Stimulated activated CD4-positive, alpha-beta T cell treated with anti-CD3 and anti-CD28 coated beads, Interleukin-12 subunit alpha, Interleukin-12 subunit beta, amount 100 ng/mL, for 24 hours (primary cell): ENCODE measurements around the gene NKD1.
"Not testable (repeated sequence)": the region's sequence is repeated elsewhere in the genome, so short reads cannot be mapped to it uniquely, and the experiment has no call there.

Experiments
- DNase-seq, 2 experiments: peaks; one replicate each; pipeline ENCODE4 v3.0.0-alpha.2; 2020; ENCODE audit warnings: low read depth in 2 of 2

NKD1 gene

DNA sequence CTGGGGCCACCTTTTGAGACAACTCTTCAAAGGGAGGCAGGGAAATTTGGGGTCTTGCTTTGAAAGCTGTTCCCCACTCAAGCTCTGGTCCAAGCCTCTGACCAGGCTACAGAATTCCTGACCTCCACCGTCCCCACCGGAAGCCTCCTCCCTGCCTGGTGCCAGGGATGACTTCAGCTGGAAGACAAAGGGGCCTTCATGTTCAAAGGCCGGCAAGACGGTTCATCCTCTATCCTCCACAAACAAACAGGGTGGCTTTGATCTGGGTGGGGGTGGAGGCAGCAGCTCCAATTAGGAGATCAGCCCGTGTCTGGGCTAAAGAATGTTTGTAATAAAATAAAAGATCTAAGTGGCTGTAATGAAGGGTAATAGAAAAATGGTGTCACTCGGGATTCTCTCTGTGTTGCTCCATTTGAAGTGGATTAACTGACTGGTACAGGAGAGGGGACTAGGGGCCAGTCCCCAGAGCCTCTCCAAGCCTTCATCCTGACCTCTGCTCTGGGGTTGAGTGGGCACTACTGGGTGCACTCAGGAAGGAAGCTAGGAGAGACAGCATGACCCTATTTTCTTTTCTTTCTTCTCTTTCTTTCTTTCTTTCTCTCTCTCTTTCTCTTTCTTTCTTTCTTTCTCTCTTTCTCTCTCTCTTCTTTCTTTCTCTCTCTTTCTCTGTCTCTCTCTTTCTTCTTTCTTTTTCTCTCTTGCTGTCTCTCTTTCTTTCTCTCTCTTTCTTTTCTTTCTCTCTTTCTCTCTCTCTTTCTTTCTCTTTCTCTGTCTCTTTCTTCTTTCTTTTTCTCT is 27.5 kb upstream of the NKD1 start:
- DNase-seq = no peak

DNA sequence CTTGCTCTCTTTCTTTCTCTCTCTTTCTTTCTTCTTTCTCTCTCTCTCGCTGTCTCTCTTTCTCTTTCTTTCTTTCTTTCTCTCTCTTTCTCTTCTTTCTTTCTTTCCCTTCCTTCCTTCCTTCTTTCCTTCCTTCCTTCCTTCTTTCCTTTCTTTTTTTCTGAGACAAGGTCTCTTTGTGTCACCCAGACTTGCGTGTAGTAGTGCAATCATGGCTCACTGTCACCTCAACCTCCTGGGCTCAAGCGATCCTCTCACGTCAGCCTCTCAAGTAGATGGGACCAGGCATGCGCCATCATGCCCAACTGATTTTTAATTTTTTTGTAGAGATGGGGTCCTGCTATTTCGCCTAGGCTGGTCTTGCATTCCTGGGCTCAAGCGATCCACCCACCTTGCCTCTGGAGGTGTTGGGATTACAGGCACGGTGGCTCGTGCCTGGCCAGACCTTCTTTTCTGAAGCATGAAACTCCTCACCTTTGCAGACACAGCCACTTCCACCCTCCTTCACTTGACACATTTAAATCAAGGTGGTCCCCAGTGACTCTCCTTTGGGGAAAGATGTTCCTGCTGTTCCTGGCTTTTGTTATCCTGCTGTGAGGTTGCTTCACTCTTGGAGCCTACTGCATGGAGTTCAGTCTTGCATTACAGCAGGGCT is 26.8 kb upstream of the NKD1 start:
- no peak for DNase-seq

DNA sequence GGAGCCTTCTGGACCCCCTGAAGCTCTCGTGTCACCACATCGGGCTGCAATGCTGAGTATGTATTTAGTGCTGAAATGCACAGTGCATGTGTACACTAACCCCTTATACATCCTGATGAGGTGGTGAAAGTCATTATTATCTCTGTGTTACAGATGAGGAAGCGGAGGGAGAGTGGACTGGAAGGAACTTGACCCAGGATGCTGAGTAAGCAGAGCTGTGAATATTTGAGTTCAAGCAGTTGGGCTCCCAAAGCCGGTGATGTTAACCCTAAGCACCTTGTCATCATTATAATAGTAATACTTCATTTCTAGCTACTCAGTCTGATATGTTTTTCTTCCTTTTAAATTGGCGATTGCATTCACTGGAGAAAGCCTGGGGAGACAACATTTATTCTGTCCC is 25.9 kb upstream of the NKD1 start:
- DNase-seq = no peak

DNA sequence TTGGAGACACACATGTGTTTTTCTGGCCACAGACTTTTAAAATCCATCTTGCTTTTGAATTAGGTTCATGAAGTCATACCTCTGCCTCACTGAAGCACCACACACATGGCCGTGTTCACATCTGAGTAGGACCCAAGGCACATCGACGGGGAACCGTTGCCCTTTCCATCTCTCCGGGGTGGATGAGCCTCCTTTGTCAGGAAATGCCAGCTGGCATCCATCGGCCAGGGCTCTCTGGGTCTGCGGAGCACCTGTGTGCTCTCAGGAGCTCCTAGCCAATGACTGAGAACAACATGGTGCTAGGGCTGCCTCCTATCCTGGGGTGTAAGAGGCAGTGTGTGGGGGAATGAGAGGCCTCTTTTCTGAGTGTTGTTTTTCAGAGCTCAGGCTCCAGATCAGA is 24.5 kb upstream of the NKD1 start:
- no peak for DNase-seq

DNA sequence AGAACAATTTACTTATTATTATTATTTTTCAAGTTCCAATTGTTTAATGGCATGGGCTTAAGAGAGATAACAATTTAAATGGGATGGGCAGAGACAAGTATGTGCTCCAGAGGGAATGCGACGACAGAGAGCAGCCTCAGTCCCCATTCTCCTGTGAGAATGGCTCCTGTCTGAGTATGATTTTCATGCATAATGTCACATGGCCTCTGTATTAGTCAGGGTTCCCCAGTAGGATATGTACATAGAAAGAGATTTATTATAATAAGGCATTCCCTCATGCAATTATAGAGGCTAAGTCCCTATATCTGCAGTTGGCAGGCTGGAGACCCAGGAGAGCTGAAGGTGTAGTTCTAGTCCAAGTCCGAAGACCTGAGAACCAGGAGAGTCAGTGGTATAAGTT is 22.9 kb upstream of the NKD1 start:
- no peak for DNase-seq

DNA sequence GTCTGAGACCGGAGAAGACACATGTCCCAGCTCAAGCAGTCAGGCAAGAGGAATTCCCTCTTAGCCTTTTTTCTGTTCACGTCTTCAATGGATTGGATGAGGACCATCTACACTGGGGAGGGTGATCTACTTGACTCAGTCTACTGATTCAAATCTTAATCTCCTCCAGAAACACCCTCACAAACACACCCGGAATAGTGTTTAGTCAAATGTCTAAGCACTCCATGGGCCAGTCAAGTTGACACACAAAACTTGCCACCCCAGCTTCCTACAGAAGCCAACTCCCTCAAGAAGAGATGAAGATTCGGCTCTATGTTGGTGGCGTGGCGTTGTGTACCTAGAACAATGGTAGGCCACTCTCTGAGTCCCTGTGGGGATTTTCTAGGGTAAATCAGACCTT is 22.5 kb upstream of the NKD1 start:
- DNase-seq = no peak

DNA sequence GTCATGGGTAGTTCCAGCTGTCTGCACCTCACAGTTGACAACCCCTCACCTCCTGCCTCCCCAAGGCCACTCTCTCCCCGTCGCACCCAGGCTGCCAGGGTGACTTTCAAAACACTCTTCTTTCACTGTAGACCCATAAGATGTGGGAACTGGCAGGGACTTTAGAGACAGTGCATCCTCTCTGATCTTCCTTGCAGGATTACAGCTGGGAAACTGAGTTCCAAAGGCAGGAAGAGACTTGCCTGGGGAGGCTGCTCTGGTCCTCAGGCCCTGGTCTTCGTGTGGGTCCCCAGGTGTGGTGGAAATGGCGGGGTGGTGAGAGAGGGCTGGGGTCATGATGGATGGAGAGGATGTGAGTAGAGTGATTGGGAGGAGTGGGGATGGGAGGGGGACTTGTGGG is 21.9 kb upstream of the NKD1 start:
- no peak for DNase-seq

DNA sequence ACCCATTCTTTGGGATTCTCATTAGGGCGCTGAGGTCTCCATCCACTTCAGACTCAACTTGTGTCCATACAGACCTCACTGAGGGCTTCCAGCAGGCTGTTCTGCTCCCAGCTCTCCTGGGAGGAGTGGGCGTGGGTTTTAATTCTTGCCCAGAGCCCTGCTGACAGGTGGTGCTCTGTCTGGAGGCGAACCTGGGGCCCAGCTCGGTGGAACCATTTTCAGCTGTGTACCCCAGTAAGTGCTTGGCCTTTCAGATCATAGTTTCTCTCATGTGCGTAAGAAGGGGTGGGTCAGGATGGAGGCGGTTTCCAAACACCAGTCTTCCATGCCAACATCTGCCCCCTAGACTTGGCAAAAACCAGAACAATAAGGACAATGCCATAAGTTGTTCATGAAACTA is 21.4 kb upstream of the NKD1 start:
- no peak for DNase-seq

DNA sequence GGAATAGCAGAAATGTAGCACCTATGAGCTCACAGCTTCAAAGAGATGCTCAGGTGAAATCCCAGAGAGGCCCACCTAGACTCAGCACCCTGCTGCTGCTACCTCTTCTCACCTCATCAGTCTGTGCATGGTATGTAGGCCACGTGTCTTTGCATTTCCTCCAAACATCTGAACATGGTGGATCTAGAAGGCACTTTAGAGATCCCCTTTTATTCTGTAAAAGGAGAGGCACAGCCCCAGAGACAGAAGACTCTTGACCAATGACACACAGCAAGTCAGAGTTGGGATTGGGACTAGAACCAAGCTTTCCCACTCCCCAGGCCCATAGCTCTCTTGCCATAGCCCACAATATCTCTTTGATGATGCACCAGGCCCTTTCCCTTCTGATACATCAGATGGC is 19.4 kb upstream of the NKD1 start:
- DNase-seq = no peak

DNA sequence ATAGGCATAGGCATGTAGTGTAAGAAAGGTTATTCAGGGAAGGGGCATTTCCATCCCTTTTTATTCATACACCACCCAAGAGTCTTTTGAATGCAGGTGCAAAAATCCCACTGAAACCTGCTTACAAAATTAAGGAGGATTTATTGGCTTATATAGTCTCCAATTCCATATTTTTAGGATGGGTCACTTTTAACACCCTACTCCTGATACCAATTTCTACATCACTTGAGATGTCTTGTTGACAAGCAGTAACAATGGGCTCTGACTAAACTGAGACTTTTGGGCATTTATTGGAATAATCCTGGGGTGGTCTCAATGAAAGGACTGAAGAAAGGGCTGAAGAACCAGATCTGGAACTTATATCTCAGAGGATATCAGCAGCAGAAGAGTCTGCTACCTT is 18.9 kb upstream of the NKD1 start:
- no peak for DNase-seq

DNA sequence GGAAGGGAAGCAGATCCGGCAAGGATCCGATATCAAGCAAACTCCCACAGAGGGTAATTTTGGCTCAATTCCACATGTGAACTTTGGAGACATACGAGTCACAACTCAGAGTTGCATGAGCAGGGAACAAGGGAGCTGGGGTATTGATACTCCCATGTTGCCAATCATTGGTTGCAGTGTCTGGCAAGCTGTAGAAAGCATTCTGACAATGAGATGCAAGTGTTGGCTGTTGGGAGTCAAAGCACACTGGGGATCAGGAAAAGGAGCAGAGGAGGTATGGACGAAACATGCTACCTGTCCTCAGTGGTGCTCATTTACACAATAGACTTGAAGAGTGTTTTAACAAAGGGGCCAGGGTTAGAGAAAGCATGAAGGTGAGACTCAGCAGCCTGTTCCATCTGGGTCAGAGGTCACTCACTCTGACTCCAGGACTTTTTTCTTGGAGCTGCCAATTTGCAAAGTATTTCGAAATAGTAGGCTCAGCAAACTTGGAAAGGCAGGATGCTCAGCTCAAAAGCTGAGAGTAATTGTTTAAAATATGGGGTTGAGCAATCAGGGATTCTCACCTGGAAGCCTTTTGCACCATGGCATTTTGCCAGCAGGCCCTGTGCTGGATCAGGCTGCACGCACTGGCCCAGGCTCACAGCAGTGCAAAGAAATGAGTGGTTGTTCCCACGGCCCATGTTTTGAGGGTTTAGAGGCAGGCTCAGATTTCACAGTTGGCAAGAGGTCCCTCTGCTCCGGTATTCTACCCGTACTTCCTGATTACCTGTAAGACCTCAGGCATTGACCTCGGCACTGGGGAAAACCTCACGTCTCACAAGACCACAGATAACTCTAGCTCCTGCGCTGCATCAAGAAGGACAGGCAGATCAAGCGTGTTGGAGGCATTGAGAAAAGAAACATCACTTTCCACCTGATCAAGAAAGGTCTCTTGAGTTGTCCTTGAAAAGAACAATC is 17.6 kb upstream of the NKD1 start:
- DNase-seq = no peak

DNA sequence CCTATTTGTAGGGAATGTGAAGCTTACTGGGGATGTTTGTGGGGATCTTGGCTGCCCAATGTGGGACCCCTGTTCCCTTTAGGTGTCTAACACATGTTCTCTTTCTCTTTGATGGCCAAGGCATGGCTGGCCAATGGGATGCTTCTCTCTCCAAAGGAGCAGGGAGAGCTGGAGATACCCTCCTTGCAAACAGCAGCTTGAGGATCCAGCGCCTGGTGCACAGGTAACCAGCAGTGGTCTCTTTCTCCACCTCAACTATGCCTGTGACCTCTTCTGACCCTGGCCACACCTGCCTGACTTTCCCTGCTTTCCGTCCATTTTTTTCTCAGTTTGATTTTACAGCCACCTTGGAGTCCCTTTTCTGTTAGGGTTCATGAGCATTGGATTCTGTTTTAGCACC is 16.8 kb upstream of the NKD1 start:
- no peak for DNase-seq

DNA sequence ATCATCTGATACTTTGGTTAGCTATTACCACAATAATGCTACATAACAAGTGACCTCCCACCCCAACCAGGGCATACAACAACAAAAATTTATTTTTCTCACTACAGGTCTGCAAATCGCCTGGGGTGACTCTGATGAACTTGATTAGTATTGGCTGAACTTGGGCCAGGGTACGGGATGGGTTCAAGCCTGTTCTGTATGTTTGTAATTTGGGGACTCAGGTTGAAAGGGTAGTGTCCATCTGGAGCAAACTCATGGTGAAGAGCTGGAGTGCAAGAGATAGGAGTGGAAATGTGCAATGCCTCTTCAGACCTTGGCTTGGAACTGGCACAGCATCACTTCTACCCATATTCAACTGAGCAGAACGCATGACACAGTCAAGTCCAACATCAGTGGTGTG is 16.3 kb upstream of the NKD1 start:
- DNase-seq = no peak

DNA sequence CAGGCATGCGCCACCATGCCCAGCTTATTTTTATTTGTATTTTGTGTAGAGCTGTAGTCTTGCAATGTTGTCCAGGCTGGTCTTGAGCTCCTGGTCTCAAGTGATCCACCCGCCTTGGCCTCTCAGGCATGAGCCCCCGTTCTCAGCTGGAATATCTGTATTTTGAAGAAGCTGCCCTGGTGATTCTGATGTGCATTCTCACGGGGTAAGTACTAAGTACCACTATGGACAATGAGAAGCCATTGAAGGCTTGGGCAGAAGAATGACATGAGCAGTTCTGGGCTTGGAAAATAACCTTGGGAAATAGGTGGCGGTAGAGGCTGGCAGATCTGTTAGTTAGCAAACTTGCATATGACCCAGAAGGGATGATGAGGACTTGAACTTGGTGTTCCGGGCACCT is 15.6 kb upstream of the NKD1 start:
- DNase-seq = no peak

DNA sequence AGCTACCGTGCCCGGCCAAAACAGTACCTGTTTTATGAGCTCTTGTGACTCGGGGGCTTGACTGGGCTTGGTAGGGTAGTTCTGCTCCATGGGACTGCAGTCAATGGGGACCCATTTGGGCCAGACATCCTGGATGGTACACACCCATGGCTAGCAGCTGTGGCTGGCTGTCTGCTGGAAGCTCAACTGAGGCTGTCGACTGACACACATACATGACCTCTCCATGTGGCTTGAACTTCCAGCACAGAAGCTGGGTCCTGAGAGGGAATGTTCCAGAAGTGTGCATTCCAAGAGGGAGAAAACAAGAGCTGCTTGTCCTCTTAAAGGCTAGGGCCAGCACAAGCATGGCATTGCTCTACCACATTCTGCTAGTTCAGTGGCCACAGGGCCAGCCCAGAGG is 14.9 kb upstream of the NKD1 start:
- DNase-seq = no peak

DNA sequence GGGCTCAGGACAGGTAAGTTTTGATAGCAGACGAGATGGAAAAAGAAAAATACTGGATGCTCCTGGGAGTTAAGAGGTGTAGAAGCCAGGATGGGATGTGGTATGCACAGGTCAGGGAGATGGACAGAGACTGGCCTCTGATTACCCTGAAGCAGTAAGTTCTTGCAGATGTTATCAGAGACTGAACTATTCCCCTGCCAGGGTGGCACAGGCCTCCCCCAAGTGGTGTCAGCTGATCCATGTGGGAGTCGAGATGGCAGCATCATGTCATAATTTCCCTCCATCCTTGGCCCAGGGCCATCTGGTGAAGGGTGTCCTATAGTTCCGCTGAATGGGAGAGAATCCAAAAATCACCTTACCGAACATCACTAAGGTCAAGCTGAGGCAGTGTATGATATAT is 14.1 kb upstream of the NKD1 start:
- DNase-seq = no peak

DNA sequence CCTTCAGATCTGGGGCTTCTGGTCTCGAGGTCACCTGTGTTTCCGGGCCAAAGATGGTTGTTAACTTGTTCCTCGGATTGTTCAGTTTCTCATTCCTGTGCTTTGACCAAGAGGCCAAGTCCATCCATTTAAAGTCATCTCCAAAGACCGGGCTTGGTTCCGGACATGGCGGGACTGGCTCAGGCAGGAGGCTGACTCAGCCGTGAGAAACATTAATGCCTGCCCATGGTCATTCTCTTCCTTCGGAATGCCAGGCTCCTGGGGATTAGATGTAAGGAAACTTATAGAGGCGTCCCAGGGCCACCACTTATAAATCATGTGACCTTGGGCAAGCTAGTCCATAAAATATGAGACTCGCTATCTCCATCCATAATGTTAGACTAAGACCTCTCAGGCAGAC is 13.6 kb upstream of the NKD1 start:
- no peak for DNase-seq

DNA sequence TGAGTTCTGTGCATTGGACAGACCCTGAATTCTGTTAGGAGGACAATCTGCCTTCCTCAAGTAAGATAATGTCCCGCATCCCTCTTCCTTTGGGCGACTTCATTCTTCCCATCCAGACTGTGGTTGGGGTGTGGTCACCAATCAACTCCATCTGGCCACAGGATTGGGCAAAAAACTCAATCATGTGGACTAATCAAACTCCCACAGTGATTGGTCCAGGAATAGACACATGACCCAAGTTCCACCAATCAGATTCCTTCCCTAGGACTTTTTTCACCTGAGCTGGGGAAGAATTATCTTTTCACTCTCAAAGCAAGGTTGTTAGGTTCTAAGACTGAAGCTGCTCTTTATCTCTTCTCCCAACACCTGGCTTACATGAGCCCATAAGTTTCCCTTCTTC is 13.2 kb upstream of the NKD1 start:
- no peak for DNase-seq

DNA sequence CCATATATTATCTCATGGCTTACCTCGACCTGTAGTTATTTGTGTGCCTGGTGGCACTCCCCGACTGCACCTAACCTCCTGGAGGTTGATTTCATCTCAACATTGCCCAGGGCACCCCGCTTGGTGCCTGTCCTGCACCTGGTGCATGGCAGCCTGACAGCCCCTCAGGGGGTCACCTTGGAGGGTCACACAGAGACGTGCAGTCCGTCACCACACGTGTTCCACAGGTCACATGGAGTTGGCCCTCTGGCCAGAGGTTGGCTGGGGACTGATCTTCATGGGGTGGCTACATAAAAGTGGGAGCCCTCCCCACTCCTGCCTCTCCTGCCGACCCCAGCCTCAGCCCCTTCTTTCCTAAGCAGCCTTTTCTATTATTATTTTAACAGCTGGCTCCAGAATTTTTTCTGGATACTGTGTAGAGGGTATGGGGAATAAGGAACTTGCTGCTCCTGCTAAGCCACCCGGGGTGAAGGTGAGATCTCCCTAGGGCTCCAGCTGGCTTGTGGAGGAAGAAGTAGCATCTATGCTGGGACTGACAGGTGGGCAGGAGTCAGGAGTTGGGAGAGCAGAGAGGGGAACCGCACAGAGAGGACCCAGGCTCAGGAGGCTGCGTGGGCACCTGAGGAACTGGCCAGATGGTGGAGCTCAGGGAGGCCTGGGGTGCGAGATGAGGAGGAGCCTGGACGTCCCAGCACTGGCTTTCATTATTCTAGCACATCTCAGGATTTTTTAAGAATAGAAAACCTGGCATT is 12.5 kb upstream of the NKD1 start:
- no peak for DNase-seq

DNA sequence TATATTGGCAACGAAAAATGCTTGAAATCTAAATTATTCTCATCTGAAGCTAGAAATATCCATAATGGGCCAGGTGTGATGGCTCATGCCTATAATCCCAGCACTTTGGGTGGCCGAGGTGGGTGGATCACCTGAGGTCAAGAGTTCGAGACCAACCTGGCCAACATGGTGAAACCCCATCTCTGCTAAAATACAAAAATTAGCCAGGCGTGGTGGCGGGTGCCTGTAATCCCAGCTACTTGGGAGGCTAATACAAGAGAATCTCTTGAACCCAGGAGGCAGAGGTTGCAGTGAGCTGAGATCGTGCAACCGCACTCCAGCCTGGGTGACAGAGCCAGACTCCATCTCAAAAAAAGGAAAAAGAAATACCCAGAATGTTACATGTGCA is 11.9 kb upstream of the NKD1 start:
- not testable (repeated sequence) for DNase-seq

DNA sequence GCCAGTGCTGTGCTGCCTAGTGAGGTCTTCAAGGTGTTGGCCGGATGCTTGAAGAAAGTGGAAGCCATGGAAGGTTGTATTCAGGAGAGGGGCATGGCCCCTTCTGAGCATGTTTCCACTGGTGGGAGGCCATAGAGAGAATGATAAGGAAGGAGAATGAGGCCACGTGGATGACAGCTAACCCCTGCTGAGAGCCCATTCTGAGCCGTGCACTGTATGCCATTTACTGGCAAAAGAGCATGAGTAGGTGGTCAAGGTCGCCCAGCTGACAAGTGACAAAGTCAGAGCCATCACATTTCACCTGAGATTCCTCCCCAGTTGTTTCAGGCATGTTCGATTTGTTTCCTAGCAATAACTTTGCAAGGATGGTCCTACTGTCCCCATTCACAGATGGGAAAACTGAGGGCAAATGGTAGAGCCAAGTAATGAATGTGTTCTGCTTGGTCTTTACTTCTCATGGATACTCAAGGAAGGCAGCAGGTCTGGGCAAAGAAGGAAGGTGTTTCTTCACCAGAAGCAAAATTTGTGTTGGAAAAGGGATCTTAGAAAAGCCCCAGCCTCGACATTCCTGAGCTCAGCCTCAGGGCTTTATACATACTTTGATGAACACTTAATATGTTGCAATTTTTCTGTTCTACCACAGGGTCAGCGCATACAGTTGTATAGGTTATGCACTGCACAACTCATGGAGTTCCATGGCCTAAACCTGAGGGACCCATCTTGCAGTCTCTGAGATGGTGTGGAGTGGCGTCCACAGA is 10.5 kb upstream of the NKD1 start:
- DNase-seq = no peak
